GM21529 (cell line): ENCODE results near the gene LRRN3.

ENCODE experiments used
- ATAC-seq: cut with Tn5 transposase; IDR thresholded peaks from one replicate; pipeline ENCODE4 v1.9.1; 2021; ENCODE audit not compliant: unreplicated experiment

LRRN3 gene

GRCh38 chr7:111103678-111104274, 12.8 kb downstream of the LRRN3 start:
- ATAC-seq, result peak; percentile 75

- peak; percentile 52 for ATAC-seq
Measured at GRCh38 chr7:111104710-111105109, 13.8 kb downstream of the LRRN3 start.

GRCh38 chr7:111105269-111105668, 14.3 kb downstream of the LRRN3 start:
- no peak for ATAC-seq

- no peak for ATAC-seq
Measured at GRCh38 chr7:111107579-111107978, 16.7 kb downstream of the LRRN3 start.

- no peak for ATAC-seq
Measured at GRCh38 chr7:111108000-111108399, 17.1 kb downstream of the LRRN3 start.

- no peak for ATAC-seq
Measured at GRCh38 chr7:111108496-111108895, 17.6 kb downstream of the LRRN3 start.

- ATAC-seq, result no peak
Measured at GRCh38 chr7:111112439-111112838, 21.5 kb downstream of the LRRN3 start.

GRCh38 chr7:111113263-111114017, 22.5 kb downstream of the LRRN3 start:
- ATAC-seq, result peak; percentile 76

- ATAC-seq, result no peak
Measured at GRCh38 chr7:111115966-111116365, 25.0 kb downstream of the LRRN3 start.

GRCh38 chr7:111126987-111127386, 36.1 kb downstream of the LRRN3 start:
- ATAC-seq, result no peak

- no peak for ATAC-seq
Measured at GRCh38 chr7:111129435-111129834, 38.5 kb downstream of the LRRN3 start.

GRCh38 chr7:111132833-111133232, 41.9 kb downstream of the LRRN3 start:
- ATAC-seq, result no peak

GRCh38 chr7:111137296-111138192, 46.6 kb downstream of the LRRN3 start:
- peak; percentile 82 for ATAC-seq

GRCh38 chr7:111138193-111138569, 47.3 kb downstream of the LRRN3 start:
- ATAC-seq, result peak; percentile 98

- no peak for ATAC-seq
Measured at GRCh38 chr7:111138586-111138985, 47.7 kb downstream of the LRRN3 start.

- no peak for ATAC-seq
Measured at GRCh38 chr7:111140091-111140865, 49.4 kb downstream of the LRRN3 start.

- no peak for ATAC-seq
Measured at GRCh38 chr7:111145472-111145871, 54.5 kb downstream of the LRRN3 start.

GRCh38 chr7:111146136-111146535, 55.2 kb downstream of the LRRN3 start:
- ATAC-seq, result no peak

GRCh38 chr7:111147708-111148533, 57.0 kb downstream of the LRRN3 start:
- ATAC-seq, result no peak

- ATAC-seq, result no peak
Measured at GRCh38 chr7:111150709-111151108, 59.8 kb downstream of the LRRN3 start.
